HL-60 (cell line): ENCODE data around the gene NKX2-1.

Experiments used
- DNase-seq, 2 experiments: peaks; one replicate each; pipeline ENCODE4 v3.0.0-alpha.2; 2010 to 2020; ENCODE audit warnings: low read depth in 1 of 2, low spot score in 1 of 2
- H3K27ac ChIP-seq: fragments of 250-450 bp; sonication (Bioruptor Pico); replicated peaks from 2 replicates; pipeline ENCODE4 v1.5.1; 2020; ENCODE audit warnings: mild to moderate bottlenecking, moderate library complexity
- H3K27me3 ChIP-seq: fragments of 250-450 bp; sonication (Bioruptor Pico); 2 replicates; pipeline ENCODE4 v1.5.1; 2021; ENCODE audit warnings: mild to moderate bottlenecking, moderate library complexity; ENCODE audit not compliant: insufficient read depth, poor library complexity, severe bottlenecking
- H3K4me3 ChIP-seq: replicated peaks from 2 replicates; pipeline ENCODE4 v1.5.1; 2011; ENCODE audit warnings: mild to moderate bottlenecking, control low read depth, low read length; ENCODE audit not compliant: insufficient read depth
- GABPA ChIP-seq: IDR thresholded peaks from 2 replicates; pipeline ENCODE4 v1.6.1; 2012; ENCODE audit warnings: low read depth
- POLR2AphosphoS5 ChIP-seq: IDR thresholded peaks from 2 replicates; pipeline ENCODE4 v1.6.1; 2012; ENCODE audit warnings: low read depth
- SPI1 ChIP-seq: IDR thresholded peaks from 2 replicates; pipeline ENCODE4 v1.6.1; 2012; ENCODE audit warnings: low read depth, mild to moderate bottlenecking, borderline replicate concordance
- TF ChIP-seq, protein P1 (sequence below): IDR thresholded peaks from 2 replicates; pipeline ENCODE4 v1.6.1; 2012; ENCODE audit warnings: low read depth; ENCODE audit not compliant: insufficient replicate concordance
- TF ChIP-seq, protein P2 (sequence below): IDR thresholded peaks from one replicate; pipeline ENCODE4 v1.5.1; 2011; ENCODE audit warnings: low read length, control low read depth, inconsistent platforms; ENCODE audit not compliant: insufficient read depth

Gene NKX2-1

DNA sequence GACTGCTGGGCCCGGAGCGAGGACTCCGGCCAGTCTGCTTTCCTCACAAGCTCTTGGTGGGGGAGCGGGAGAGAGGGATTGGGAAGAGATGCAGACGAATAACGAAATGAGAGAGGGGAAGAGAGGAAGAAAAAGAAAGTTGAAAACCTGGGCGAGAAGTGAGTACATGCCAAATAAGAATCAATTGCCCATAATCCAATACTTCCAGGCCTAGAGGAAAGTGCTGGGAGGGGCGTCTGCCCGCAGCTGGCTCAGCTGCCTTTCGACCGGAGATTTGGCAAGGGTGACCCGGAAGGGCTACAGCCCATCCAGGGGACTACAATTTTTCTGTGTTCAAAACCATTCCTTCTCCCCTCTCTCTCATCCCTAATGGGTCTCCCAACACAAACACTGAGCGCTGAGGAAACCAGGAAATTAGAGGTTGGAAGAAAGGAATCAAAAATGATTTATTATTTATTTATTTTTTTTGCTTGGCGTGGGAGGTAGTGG lies 4.9 kb downstream of the NKX2-1 start:
- H3K27me3 ChIP-seq = peaks cover 89% of the 10 kb centered on the region
- no peak overlapping the region for H3K4me3 ChIP-seq
- TF ChIP-seq POLR2AphosphoS5 (no peak), SPI1 (no peak), GABPA (no peak)
- TF ChIP-seq, protein P1, sequence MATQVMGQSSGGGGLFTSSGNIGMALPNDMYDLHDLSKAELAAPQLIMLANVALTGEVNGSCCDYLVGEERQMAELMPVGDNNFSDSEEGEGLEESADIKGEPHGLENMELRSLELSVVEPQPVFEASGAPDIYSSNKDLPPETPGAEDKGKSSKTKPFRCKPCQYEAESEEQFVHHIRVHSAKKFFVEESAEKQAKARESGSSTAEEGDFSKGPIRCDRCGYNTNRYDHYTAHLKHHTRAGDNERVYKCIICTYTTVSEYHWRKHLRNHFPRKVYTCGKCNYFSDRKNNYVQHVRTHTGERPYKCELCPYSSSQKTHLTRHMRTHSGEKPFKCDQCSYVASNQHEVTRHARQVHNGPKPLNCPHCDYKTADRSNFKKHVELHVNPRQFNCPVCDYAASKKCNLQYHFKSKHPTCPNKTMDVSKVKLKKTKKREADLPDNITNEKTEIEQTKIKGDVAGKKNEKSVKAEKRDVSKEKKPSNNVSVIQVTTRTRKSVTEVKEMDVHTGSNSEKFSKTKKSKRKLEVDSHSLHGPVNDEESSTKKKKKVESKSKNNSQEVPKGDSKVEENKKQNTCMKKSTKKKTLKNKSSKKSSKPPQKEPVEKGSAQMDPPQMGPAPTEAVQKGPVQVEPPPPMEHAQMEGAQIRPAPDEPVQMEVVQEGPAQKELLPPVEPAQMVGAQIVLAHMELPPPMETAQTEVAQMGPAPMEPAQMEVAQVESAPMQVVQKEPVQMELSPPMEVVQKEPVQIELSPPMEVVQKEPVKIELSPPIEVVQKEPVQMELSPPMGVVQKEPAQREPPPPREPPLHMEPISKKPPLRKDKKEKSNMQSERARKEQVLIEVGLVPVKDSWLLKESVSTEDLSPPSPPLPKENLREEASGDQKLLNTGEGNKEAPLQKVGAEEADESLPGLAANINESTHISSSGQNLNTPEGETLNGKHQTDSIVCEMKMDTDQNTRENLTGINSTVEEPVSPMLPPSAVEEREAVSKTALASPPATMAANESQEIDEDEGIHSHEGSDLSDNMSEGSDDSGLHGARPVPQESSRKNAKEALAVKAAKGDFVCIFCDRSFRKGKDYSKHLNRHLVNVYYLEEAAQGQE = no peak
- TF ChIP-seq, protein P2, sequence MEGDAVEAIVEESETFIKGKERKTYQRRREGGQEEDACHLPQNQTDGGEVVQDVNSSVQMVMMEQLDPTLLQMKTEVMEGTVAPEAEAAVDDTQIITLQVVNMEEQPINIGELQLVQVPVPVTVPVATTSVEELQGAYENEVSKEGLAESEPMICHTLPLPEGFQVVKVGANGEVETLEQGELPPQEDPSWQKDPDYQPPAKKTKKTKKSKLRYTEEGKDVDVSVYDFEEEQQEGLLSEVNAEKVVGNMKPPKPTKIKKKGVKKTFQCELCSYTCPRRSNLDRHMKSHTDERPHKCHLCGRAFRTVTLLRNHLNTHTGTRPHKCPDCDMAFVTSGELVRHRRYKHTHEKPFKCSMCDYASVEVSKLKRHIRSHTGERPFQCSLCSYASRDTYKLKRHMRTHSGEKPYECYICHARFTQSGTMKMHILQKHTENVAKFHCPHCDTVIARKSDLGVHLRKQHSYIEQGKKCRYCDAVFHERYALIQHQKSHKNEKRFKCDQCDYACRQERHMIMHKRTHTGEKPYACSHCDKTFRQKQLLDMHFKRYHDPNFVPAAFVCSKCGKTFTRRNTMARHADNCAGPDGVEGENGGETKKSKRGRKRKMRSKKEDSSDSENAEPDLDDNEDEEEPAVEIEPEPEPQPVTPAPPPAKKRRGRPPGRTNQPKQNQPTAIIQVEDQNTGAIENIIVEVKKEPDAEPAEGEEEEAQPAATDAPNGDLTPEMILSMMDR = no peak
- no peak overlapping the region for H3K27ac ChIP-seq
- DNase-seq = no peak

DNA sequence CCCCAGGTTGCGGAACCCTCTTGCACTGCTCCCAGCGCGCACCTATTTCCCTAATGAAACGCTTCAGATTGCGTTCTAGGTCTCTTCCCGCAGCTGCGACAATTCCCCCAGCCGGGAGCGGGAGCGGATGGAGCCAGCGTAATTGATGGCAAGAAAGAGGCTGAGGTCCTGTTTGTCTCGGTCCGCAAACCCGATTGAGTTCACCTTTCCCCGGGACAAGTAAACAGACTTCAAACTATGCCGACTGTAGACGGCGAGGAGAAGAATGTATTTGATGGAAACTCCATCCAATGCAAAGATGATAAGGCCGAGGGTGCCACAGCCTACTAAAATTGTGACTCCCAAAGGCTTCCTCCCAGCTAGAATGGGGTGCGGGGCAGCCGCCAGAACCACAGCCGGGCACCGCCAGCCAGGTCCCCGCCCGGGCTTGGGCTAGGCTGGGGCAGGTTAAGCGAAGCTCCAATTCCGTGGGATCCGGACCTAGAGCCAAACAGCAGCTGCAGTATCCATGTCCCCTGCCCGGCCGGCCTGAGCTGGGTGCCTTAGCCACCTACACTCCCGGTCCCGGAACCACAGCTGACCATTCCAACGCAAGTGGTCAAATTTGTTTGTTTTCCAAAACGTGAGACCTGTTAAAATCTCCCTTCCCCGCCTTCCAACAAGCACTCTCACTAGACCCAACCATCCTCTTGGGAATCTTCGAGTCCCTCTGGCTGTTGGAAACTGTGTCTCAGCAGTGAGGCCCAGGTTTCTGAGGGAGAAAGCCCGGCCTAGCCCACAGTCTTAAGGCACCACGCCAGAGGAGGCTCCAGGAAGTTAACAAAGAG lies 5.5 kb downstream of the NKX2-1 start:
- no peak for DNase-seq
- Histone ChIP-seq H3K27me3 (peaks cover 88% of the 10 kb centered on the region), H3K27ac (no peak overlapping the region), H3K4me3 (no peak overlapping the region)
- TF ChIP-seq, protein P1 = no peak
- TF ChIP-seq POLR2AphosphoS5 = no peak
- TF ChIP-seq, protein P2 = no peak
- TF ChIP-seq SPI1 = no peak
- TF ChIP-seq GABPA = no peak

DNA sequence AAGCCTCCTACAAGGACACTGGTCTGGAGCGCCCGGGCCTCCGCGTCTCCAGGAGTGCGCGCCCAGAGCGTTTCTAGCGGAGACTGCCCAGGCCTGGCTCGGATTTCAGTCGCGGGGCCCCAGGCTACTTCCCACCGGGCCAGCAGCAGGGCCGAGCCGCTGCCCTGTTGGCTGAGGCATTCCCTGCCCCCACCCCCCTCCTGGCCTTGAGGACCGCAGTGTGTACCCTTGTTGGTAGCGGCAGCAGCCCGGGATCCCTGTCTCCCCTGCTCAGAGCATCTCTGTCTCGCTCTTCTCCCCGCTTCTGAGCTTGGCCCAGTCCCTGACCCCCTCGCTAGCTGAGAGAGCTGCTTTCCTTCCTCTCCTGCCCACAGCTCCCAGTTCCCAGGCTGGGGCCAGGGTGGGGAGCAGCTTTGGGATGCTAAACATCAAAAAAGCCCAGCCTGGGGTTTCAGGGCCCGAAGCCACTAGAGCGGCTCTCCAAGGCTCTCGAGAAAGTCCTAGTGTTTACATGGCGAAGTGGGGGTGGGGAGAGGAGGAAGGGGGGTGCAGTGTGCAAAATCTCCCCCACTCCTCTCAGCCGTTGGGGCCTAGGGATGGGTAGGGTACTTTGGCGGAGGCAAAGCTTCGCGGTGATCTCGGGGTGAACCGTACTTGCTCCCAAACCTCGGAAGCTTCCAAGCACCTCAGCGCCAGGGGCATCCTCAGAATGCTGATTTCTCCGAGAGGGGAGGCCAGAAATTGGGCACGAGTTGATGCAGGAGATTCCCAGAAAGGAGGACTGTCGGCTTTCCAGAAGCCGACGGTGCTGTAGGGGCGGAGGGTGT lies 6.4 kb downstream of the NKX2-1 start:
- TF ChIP-seq SPI1 (no peak), POLR2AphosphoS5 (no peak), GABPA (no peak)
- TF ChIP-seq, protein P1 = no peak
- TF ChIP-seq, protein P2 = no peak
- peaks cover 86% of the 10 kb centered on the region for H3K27me3 ChIP-seq
- no peak for DNase-seq
- no peak overlapping the region for H3K27ac ChIP-seq
- H3K4me3 ChIP-seq = no peak overlapping the region
